ENCODE measurements around the gene MRC1. TPM values are rescaled to one million over a fixed set of nuclear protein-coding genes. Genes with fewer than 3 reads are reported as not detected.
A peak's percentile ranks its signal among the peaks of the same experiment; 100 is the strongest.

Gene MRC1
- polyA plus RNA-seq, 1 donor (not counting 4 experiments of a cell fraction or from before 2014, with no cell fraction given): 0.01 TPM

GRCh38 chr10:17871036-17871435 is 61.9 kb downstream of the MRC1 start:
- H3K4me1 ChIP-seq (ENCODE audit: control insufficient read depth, extremely low read depth, insufficient read depth, low read length): no peaks in the 10 kb centered on the region
- no peak overlapping the region for H3K9ac ChIP-seq (ENCODE audit: control insufficient read depth, extremely low read depth, insufficient read depth, low read length)
- H3K27me3 ChIP-seq (ENCODE audit: control insufficient read depth, extremely low read depth, insufficient read depth, low read length): peaks cover 5% of the 10 kb centered on the region
- no peak overlapping the region for H3K27ac ChIP-seq (ENCODE audit: control insufficient read depth, insufficient read depth, low read length)
- FAIRE-seq: no peak
- TF ChIP-seq EZH2 (IDR thresholded peaks at IDR 0.05; ENCODE audit: low read length) (no peak), CTCF (optimal IDR thresholded peaks at IDR 0.05 in 1 of 3, IDR thresholded peaks at IDR 0.05 in 1 of 3, conservative IDR thresholded peaks at IDR 0.05 in 1 of 3; ENCODE audit: extremely low read depth in 1 of 3, insufficient read depth in 2 of 3, low read length in 3 of 3) (no peak)
- H3K4me3 ChIP-seq (ENCODE audit: control insufficient read depth in 2 of 3, extremely low read depth in 1 of 3, insufficient read depth in 2 of 3, low read depth in 1 of 3, low read length in 3 of 3): no peak overlapping the region
- no peak overlapping the region for H2AFZ ChIP-seq (ENCODE audit: control insufficient read depth, low read length)
- no peak for DNase-seq (ENCODE audit: low read depth, low spot score)
- no peaks in the 10 kb centered on the region for H4K20me1 ChIP-seq (ENCODE audit: control insufficient read depth, extremely low read depth, insufficient read depth, low read length)
- no peak overlapping the region for H3K4me2 ChIP-seq (ENCODE audit: control insufficient read depth, extremely low read depth, insufficient read depth, low read depth, low read length)
- H3K36me3 ChIP-seq (ENCODE audit: control insufficient read depth in 2 of 2, extremely low read depth in 1 of 2, insufficient read depth in 2 of 2, low read length in 2 of 2): no peaks in the 10 kb centered on the region
- H3K9me1 ChIP-seq (ENCODE audit: control insufficient read depth, extremely low read depth, insufficient read depth, low read length): no peaks in the 10 kb centered on the region
- dilution Hi-C loops (cut with MboI; ENCODE audit: extremely low pct_ligation_motif_present, low sequenced_read_pairs): no loop called here
- no peaks in the 10 kb centered on the region for H3K9me3 ChIP-seq (ENCODE audit: control insufficient read depth, low read depth, low read length)
- H3K79me2 ChIP-seq (ENCODE audit: control insufficient read depth, insufficient read depth, low read length): no peaks in the 10 kb centered on the region

DNA sequence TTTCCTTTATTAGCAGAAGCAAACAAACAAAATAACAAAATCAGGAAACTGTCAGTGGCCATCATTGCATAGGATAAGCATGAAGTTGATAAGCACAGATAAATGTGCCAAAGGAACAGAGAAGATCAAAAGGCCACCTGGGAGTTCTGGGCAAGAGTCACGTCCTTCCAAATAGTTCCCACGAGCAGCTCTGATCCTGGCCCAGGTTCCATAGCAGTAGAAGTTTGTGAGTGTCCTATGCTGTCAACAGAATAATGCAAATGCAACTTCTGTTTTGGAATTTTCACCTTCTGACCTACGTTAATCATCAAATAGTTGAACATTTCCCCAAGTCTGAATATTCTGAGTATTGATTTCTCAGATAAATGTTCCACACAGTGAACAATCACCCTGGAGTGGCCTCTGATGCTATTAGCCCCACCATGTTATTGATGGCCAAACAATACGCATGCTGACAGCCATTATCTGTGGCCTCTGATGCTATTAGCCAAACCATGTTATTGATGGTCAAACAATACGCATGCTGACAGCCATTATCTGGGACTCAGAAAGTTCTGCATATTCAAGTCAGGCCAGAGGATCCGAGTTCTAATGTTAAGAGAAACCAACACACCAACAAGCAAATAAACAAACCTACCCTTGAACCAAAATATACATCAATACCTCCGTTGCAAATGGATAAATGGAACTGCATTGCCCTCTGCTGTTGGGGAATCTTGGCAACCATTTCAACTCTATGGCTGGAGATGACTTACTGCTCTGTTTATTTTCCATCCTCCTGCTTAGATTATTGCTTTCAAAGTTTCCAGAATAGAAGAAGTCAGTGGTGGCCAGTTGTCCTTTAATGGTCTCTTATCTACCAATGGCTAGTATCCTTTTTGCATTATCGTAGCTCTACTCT is 63.3 kb downstream of the MRC1 start:
- no peak overlapping the region for H3K4me2 ChIP-seq (ENCODE audit: control insufficient read depth, extremely low read depth, insufficient read depth, low read depth, low read length)
- no peaks in the 10 kb centered on the region for H4K20me1 ChIP-seq (ENCODE audit: control insufficient read depth, extremely low read depth, insufficient read depth, low read length)
- H3K9ac ChIP-seq (ENCODE audit: control insufficient read depth, extremely low read depth, insufficient read depth, low read length): no peak overlapping the region
- no peaks in the 10 kb centered on the region for H3K36me3 ChIP-seq (ENCODE audit: control insufficient read depth in 2 of 2, extremely low read depth in 1 of 2, insufficient read depth in 2 of 2, low read length in 2 of 2)
- H3K9me1 ChIP-seq (ENCODE audit: control insufficient read depth, extremely low read depth, insufficient read depth, low read length): no peaks in the 10 kb centered on the region
- H3K79me2 ChIP-seq (ENCODE audit: control insufficient read depth, insufficient read depth, low read length): no peaks in the 10 kb centered on the region
- H3K4me3 ChIP-seq (ENCODE audit: control insufficient read depth in 2 of 3, extremely low read depth in 1 of 3, insufficient read depth in 2 of 3, low read depth in 1 of 3, low read length in 3 of 3): no peak overlapping the region
- no peaks in the 10 kb centered on the region for H3K9me3 ChIP-seq (ENCODE audit: control insufficient read depth, low read depth, low read length)
- DNase-seq (ENCODE audit: low read depth, low spot score): no peak
- FAIRE-seq: peak; percentile 9
- no peaks in the 10 kb centered on the region for H3K4me1 ChIP-seq (ENCODE audit: control insufficient read depth, extremely low read depth, insufficient read depth, low read length)
- no peaks in the 10 kb centered on the region for H3K27me3 ChIP-seq (ENCODE audit: control insufficient read depth, extremely low read depth, insufficient read depth, low read length)
- no peak overlapping the region for H2AFZ ChIP-seq (ENCODE audit: control insufficient read depth, low read length)
- TF ChIP-seq CTCF (optimal IDR thresholded peaks at IDR 0.05 in 1 of 3, IDR thresholded peaks at IDR 0.05 in 1 of 3, conservative IDR thresholded peaks at IDR 0.05 in 1 of 3; ENCODE audit: extremely low read depth in 1 of 3, insufficient read depth in 2 of 3, low read length in 3 of 3) (peak; percentile 45 to 70 (median 55)), EZH2 (IDR thresholded peaks at IDR 0.05; ENCODE audit: low read length) (no peak)
- dilution Hi-C loops (cut with MboI; ENCODE audit: extremely low pct_ligation_motif_present, low sequenced_read_pairs): no loop called here
- H3K27ac ChIP-seq (ENCODE audit: control insufficient read depth, insufficient read depth, low read length): no peak overlapping the region
